Endodermal cell (in vitro differentiated cells): Measurements from ENCODE around the gene DDA1. TPM values are rescaled to one million over a fixed set of nuclear protein-coding genes. Genes with fewer than 3 reads are reported as not detected.
"Not testable (repeated sequence)": the region's sequence is repeated elsewhere in the genome, so short reads cannot be mapped to it uniquely, and the experiment has no call there.

Source experiments
- DNase-seq: peaks from one replicate; pipeline ENCODE4 v3.0.0-alpha.2; 2017
- H3K27ac ChIP-seq: 2 replicates; pipeline ENCODE4 v1.5.1; 2013; ENCODE audit warnings: mild to moderate bottlenecking, low read depth, low read length, moderate library complexity
- H3K27me3 ChIP-seq: 2 replicates; pipeline ENCODE4 v1.6.1; 2013; ENCODE audit warnings: mild to moderate bottlenecking, low read length, moderate library complexity; ENCODE audit not compliant: insufficient read depth, control insufficient read depth, poor library complexity, severe bottlenecking
- H3K36me3 ChIP-seq: 2 replicates; pipeline ENCODE4 v1.7.0; 2013; ENCODE audit warnings: mild to moderate bottlenecking, low read length, moderate library complexity; ENCODE audit not compliant: control insufficient read depth, insufficient read depth
- H3K4me1 ChIP-seq: one replicate; pipeline ENCODE4 v1.7.0; 2013; ENCODE audit warnings: low read length; ENCODE audit not compliant: control insufficient read depth, insufficient read depth
- H3K4me3 ChIP-seq: 2 replicates; pipeline ENCODE4 v1.5.1; 2013; ENCODE audit warnings: mild to moderate bottlenecking, low read length, moderate library complexity
- H3K9ac ChIP-seq: 2 replicates; pipeline ENCODE4 v1.6.1; 2013; ENCODE audit warnings: mild to moderate bottlenecking, low read length, moderate library complexity; ENCODE audit not compliant: poor library complexity, severe bottlenecking; ENCODE audit errors: extremely low read depth
- H3K9me3 ChIP-seq: 2 replicates; pipeline ENCODE4 v1.6.1; 2013; ENCODE audit warnings: mild to moderate bottlenecking, low read length, moderate library complexity; ENCODE audit not compliant: control insufficient read depth
- H3K27ac Mint-ChIP-seq: 2 replicates; pipeline ENCODE4 v1.8.0; 2020; ENCODE audit warnings: mixed read lengths
- H3K27me3 Mint-ChIP-seq: 2 replicates; pipeline ENCODE4 v1.8.0; 2021; ENCODE audit warnings: mild to moderate bottlenecking, mixed read lengths; ENCODE audit not compliant: insufficient read depth
- H3K36me3 Mint-ChIP-seq: 2 replicates; pipeline ENCODE4 v1.8.0; 2020; ENCODE audit warnings: low read depth, mixed read lengths
- H3K4me1 Mint-ChIP-seq: 2 replicates; pipeline ENCODE4 v1.8.0; 2020; ENCODE audit warnings: mixed read lengths
- H3K4me3 Mint-ChIP-seq: 2 replicates; pipeline ENCODE4 v1.8.0; 2020; ENCODE audit warnings: mild to moderate bottlenecking, moderate library complexity, mixed read lengths
- H3K9me3 Mint-ChIP-seq: 2 replicates; pipeline ENCODE4 v1.8.0; 2020; ENCODE audit warnings: mild to moderate bottlenecking, mixed read lengths
- CTCF ChIP-seq: fragments of 200-600 bp; sonication (generic); conservative IDR thresholded peaks from 2 replicates; pipeline ENCODE4 v1.5.0; 2021; ENCODE audit warnings: antibody characterized with exemption, mild to moderate bottlenecking
- WGBS, 2 experiments: methylation state at CpG; one replicate each; pipeline versions ENCODE4 v1.1.5 to v1.1.7; 2013; ENCODE audit warnings: missing lambda C conversion rate in 2 of 2, mixed read lengths in 1 of 2; ENCODE audit not compliant: insufficient coverage in 1 of 2, insufficient read length in 1 of 2; 5-methylcytosine and 5-hydroxymethylcytosine counted together
- total RNA-seq, 2 donors: library from RNA; stranded (reverse); fragmentation: NEBNext Ultra II Directional in 1 of 2; extraction: Animal tissue kit (Norgen Biotek cat#: 25700) in 1 of 2; gene quantifications; 2 replicates in 1 of 2; 3 replicates in 1 of 2; pipeline ENCODE4 v1.2.1, GENCODE V29; 2021

The DDA1 gene
- total RNA-seq, 2 donors from 2014 or later = 36.9 to 42.3 TPM

- peaks cover 11% of the 10 kb centered on the region for H3K27me3 Mint-ChIP-seq
- H3K4me3 Mint-ChIP-seq = no peak overlapping the region
- no peak for TF ChIP-seq CTCF
- H3K9me3 Mint-ChIP-seq = peaks cover 2% of the 10 kb centered on the region
- no peaks in the 10 kb centered on the region for H3K27me3 ChIP-seq
- no peak overlapping the region for H3K27ac ChIP-seq
- H3K9ac ChIP-seq = no peak overlapping the region
- no peaks in the 10 kb centered on the region for H3K36me3 Mint-ChIP-seq
- H3K27ac Mint-ChIP-seq = no peak overlapping the region
- DNase-seq = no peak
- no peaks in the 10 kb centered on the region for H3K4me1 Mint-ChIP-seq
- no peaks in the 10 kb centered on the region for H3K9me3 ChIP-seq
- H3K4me1 ChIP-seq = no peaks in the 10 kb centered on the region
- no peaks in the 10 kb centered on the region for H3K36me3 ChIP-seq
- 84 to 100% methylated on average over 1 to 6 of the region's 6 CpGs for WGBS, 2 experiments
- H3K4me3 ChIP-seq = no peak overlapping the region
Measured at GRCh38 chr19:17359905-17360800, 50.8 kb downstream of the DDA1 start.

DNA sequence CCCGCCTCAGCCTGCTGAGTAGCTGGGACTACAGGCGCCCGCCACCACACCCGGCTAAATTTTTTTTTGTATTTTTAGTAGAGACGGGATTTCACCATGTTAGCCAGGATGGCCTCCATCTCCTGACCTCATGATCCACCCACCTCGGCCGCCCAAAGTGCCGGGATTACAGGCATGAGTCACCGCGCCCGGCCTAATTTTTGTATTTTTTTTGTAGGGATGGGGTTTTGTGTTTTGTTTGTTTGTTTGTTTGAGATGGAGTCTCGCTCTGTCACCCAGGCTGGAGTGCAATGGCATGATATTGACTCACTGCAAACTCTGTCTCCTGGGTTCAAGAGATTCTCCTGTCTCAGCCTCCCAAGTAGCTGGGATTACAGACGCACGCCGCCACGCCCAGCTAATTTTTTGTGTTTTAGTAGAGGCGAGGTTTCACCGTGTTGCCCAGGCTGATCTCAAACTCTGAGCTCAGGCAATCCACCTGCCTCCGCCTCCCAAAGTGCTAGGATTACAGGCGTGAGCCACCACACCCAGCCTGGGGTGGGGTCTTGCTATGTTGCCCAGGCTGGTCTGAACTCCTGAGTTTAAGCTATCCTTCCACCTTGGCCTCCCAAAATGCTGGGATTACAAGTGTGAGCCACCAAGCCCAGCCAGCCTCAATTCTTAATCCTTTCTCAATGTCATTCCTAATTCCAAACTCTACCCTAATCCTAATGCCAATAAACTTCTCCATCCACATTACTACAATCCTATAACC, 54.7 kb downstream of the DDA1 start:
- 90 to 96% methylated on average over 15 to 20 of the region's 20 CpGs for WGBS, 2 experiments
- H3K4me1 ChIP-seq, H3K9ac ChIP-seq, H3K4me3 ChIP-seq, H3K4me3 Mint-ChIP-seq, H3K9me3 Mint-ChIP-seq, H3K36me3 Mint-ChIP-seq, H3K36me3 ChIP-seq, H3K9me3 ChIP-seq, H3K27me3 ChIP-seq, H3K4me1 Mint-ChIP-seq, H3K27ac Mint-ChIP-seq, H3K27ac ChIP-seq, DNase-seq: not testable (repeated sequence)
- H3K27me3 Mint-ChIP-seq = peaks cover 18% of the 10 kb centered on the region

- Histone ChIP-seq H3K4me3 (no peak overlapping the region), H3K27ac (no peak overlapping the region), H3K27me3 (no peaks in the 10 kb centered on the region), H3K4me1 (no peaks in the 10 kb centered on the region), H3K9me3 (no peaks in the 10 kb centered on the region), H3K36me3 (no peaks in the 10 kb centered on the region), H3K9ac (no peak overlapping the region)
- WGBS, 2 experiments = 94 to 96% methylated on average over 17 to 22 of the region's 22 CpGs
- Mint-ChIP-seq H3K4me1 (no peaks in the 10 kb centered on the region), H3K36me3 (no peaks in the 10 kb centered on the region), H3K9me3 (peaks cover 2% of the 10 kb centered on the region), H3K27ac (no peak overlapping the region), H3K4me3 (no peak overlapping the region), H3K27me3 (peaks cover 18% of the 10 kb centered on the region)
- no peak for TF ChIP-seq CTCF
- DNase-seq = no peak
Measured at GRCh38 chr19:17365361-17365760, 56.0 kb downstream of the DDA1 start.
